ENCODE results near the gene MAPK14. TPM values are rescaled to one million over a fixed set of nuclear protein-coding genes. Genes with fewer than 3 reads are reported as not detected.

Gene MAPK14
- total and polyA plus RNA-seq, 2 of the 4 experiments (the other 2 are of a cell fraction): 28.4 to 74.4 TPM

DNA sequence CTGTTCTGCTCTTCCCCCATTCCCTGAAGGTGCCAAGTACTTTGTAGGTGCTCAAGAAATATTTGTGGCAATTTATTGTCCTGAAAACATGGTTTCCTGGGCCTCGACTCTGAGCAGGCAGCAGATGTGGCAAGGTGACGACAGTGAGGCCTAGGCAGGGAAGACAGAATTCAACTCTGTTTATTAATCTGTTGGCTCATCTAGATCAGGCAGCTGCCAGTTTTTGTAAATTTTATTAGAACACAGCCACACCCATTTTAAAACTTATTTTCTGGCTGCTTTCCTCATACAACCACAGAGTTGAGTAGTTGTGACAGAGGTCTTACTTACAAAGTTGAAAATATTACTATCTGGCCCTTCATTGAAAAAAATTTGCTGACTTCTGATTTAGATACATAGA lies 24.5 kb downstream of the MAPK14 start:
- POLR2A ChIA-PET (ENCODE audit: unreplicated experiment): no interaction called here
- WGBS, 2 experiments (ENCODE audit: extremely low coverage in 2 of 2, insufficient read length in 1 of 2): no CpG with 5 or more reads among the region's 2 CpGs

More for the DNA sequence above, 24.5 kb downstream of the MAPK14 start:
- CTCF ChIA-PET: interaction anchor here (1.0 kb wide), 1 partner anchor 43 kb away, joined by 3 read pairs; no protein-coding TSS in a partner anchor
- no peak overlapping the region for H2BK15ac ChIP-seq (ENCODE audit: low read depth, low read length)
- no peaks in the 10 kb centered on the region for H3K27me3 ChIP-seq (ENCODE audit: control insufficient read depth, insufficient read depth, low read length)
- BruUV-seq (replicated peaks): no TSS peak
- no peak overlapping the region for H3K4ac ChIP-seq (ENCODE audit: low read depth, low read length)
- no peak overlapping the region for H2BK120ac ChIP-seq (ENCODE audit: low read depth, low read length)
- peaks cover 42 to 69% of the 10 kb centered on the region in 2 experiments for H3K79me1 ChIP-seq (ENCODE audit: low read depth in 1 of 2, low read length in 2 of 2)
- H3K4me3 ChIP-seq (ENCODE audit: insufficient read depth, low read depth, low read length): no peak overlapping the region
- H3K36me3 ChIP-seq (ENCODE audit: control insufficient read depth, insufficient read depth, low read length): peaks cover 6% of the 10 kb centered on the region
- H2AFZ ChIP-seq (replicated peaks; ENCODE audit: low read length, poor library complexity): no peak overlapping the region
- dilution Hi-C loops (cut with HindIII; ENCODE audit: low sequenced_read_pairs, unreplicated experiment): no loop called here
- no peak overlapping the region for H2BK5ac ChIP-seq (ENCODE audit: low read depth, low read length, poor library complexity, severe bottlenecking)
- H3K14ac ChIP-seq (replicated peaks; ENCODE audit: low read depth, low read length): no peak overlapping the region
- H3K27ac ChIP-seq (ENCODE audit: insufficient read depth, low read length): no peak overlapping the region
- no peak overlapping the region for H2AK9ac ChIP-seq (replicated peaks; ENCODE audit: low read depth, low read length, poor library complexity)
- H4K20me1 ChIP-seq (ENCODE audit: insufficient read depth, low read length): peaks cover 64% of the 10 kb centered on the region
- no peak overlapping the region for H3K9ac ChIP-seq (ENCODE audit: low read depth, low read length)
- H2AK5ac ChIP-seq (ENCODE audit: low read depth, low read length): no peak overlapping the region
- in situ Hi-C loops (cut with MboI; ENCODE audit: low sequenced_read_pairs): no loop called here
- TF ChIP-seq CHD1 (IDR thresholded peaks at IDR 0.05; ENCODE audit: low read depth, low read length) (no peak), BHLHE40 (IDR thresholded peaks at IDR 0.05; ENCODE audit: low read depth, low read length) (no peak), RAD21 (IDR thresholded peaks at IDR 0.05; ENCODE audit: low read length) (no peak), SMC3 (IDR thresholded peaks at IDR 0.05; ENCODE audit: low read depth, low read length) (no peak), CEBPB (IDR thresholded peaks at IDR 0.05; ENCODE audit: low read depth, low read length) (no peak), RCOR1 (IDR thresholded peaks at IDR 0.05; ENCODE audit: insufficient replicate concordance, low read length) (no peak), POLR2A (IDR thresholded peaks at IDR 0.05; ENCODE audit: low read depth, low read length) (no peak), MAZ (IDR thresholded peaks at IDR 0.05; ENCODE audit: borderline replicate concordance, low read depth, low read length) (no peak), MXI1 (IDR thresholded peaks at IDR 0.05; ENCODE audit: borderline replicate concordance, low read depth, low read length) (no peak), RFX5 (IDR thresholded peaks at IDR 0.05; ENCODE audit: low read depth, low read length) (no peak), FOS (IDR thresholded peaks at IDR 0.05; ENCODE audit: low read depth, low read length) (no peak), NFE2L2 (IDR thresholded peaks at IDR 0.05; ENCODE audit: low read depth, low read length) (no peak)
- TF ChIP-seq, protein P1, sequence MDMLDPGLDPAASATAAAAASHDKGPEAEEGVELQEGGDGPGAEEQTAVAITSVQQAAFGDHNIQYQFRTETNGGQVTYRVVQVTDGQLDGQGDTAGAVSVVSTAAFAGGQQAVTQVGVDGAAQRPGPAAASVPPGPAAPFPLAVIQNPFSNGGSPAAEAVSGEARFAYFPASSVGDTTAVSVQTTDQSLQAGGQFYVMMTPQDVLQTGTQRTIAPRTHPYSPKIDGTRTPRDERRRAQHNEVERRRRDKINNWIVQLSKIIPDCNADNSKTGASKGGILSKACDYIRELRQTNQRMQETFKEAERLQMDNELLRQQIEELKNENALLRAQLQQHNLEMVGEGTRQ (IDR thresholded peaks at IDR 0.05; ENCODE audit: low read depth, low read length): no peak
- TF ChIP-seq, protein P2, sequence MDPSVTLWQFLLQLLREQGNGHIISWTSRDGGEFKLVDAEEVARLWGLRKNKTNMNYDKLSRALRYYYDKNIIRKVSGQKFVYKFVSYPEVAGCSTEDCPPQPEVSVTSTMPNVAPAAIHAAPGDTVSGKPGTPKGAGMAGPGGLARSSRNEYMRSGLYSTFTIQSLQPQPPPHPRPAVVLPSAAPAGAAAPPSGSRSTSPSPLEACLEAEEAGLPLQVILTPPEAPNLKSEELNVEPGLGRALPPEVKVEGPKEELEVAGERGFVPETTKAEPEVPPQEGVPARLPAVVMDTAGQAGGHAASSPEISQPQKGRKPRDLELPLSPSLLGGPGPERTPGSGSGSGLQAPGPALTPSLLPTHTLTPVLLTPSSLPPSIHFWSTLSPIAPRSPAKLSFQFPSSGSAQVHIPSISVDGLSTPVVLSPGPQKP (IDR thresholded peaks at IDR 0.05; ENCODE audit: borderline replicate concordance, low read depth, low read length): no peak
- no peak for DNase-seq
- H2BK20ac ChIP-seq (ENCODE audit: low read depth, low read length): no peak overlapping the region
- no peak overlapping the region for H4K5ac ChIP-seq (ENCODE audit: low read depth, low read length)
- H4K91ac ChIP-seq (ENCODE audit: insufficient read depth, low read depth, low read length): no peak overlapping the region
- H3K4me1 ChIP-seq (ENCODE audit: control insufficient read depth, insufficient read depth, low read length): peaks cover 9% of the 10 kb centered on the region
- H3K18ac ChIP-seq (ENCODE audit: low read depth, low read length): no peak overlapping the region
- no peak overlapping the region for H4K8ac ChIP-seq (ENCODE audit: low read depth in 2 of 2, low read length in 2 of 2)
- no peak overlapping the region for H3K56ac ChIP-seq (ENCODE audit: extremely low read depth, insufficient read depth, low read length)
- H3K9me1 ChIP-seq (ENCODE audit: insufficient read depth, low read length): peaks cover 6% of the 10 kb centered on the region
- no peak overlapping the region for H3K23ac ChIP-seq (ENCODE audit: low read depth, low read length)
- H3K9me3 ChIP-seq (ENCODE audit: control insufficient read depth, insufficient read depth, low read length): no peaks in the 10 kb centered on the region
- no peak for ATAC-seq (ENCODE audit: low read depth)
- no peak overlapping the region for H3K4me2 ChIP-seq (ENCODE audit: low read depth, low read length)
- intact Hi-C loops (cut with micrococcal nuclease): no loop called here
